ENCODE measurements around the gene SND1.

DNA sequence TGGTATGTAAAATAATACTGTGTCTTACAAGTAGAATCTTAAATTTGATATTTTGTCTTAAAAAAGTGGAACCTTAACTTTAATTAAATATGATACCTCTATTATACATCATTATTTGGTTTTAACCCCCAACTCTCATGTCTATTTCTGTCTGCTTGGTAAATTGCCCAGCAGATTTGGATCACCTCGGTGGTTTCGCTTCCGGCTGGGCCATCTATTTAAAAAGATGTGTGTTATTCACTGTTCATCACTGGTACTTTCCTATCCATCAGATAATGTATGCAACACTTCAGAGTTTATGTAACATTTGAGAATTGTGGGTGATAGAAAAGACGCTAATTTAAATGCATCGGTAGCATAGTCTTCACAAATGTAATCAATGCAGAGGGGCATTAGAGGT is 119.7 kb downstream of the SND1 start:
- TF ChIP-seq, protein P1, sequence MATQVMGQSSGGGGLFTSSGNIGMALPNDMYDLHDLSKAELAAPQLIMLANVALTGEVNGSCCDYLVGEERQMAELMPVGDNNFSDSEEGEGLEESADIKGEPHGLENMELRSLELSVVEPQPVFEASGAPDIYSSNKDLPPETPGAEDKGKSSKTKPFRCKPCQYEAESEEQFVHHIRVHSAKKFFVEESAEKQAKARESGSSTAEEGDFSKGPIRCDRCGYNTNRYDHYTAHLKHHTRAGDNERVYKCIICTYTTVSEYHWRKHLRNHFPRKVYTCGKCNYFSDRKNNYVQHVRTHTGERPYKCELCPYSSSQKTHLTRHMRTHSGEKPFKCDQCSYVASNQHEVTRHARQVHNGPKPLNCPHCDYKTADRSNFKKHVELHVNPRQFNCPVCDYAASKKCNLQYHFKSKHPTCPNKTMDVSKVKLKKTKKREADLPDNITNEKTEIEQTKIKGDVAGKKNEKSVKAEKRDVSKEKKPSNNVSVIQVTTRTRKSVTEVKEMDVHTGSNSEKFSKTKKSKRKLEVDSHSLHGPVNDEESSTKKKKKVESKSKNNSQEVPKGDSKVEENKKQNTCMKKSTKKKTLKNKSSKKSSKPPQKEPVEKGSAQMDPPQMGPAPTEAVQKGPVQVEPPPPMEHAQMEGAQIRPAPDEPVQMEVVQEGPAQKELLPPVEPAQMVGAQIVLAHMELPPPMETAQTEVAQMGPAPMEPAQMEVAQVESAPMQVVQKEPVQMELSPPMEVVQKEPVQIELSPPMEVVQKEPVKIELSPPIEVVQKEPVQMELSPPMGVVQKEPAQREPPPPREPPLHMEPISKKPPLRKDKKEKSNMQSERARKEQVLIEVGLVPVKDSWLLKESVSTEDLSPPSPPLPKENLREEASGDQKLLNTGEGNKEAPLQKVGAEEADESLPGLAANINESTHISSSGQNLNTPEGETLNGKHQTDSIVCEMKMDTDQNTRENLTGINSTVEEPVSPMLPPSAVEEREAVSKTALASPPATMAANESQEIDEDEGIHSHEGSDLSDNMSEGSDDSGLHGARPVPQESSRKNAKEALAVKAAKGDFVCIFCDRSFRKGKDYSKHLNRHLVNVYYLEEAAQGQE (IDR thresholded peaks at IDR 0.05), result no peak
- TF ChIP-seq, protein P2, sequence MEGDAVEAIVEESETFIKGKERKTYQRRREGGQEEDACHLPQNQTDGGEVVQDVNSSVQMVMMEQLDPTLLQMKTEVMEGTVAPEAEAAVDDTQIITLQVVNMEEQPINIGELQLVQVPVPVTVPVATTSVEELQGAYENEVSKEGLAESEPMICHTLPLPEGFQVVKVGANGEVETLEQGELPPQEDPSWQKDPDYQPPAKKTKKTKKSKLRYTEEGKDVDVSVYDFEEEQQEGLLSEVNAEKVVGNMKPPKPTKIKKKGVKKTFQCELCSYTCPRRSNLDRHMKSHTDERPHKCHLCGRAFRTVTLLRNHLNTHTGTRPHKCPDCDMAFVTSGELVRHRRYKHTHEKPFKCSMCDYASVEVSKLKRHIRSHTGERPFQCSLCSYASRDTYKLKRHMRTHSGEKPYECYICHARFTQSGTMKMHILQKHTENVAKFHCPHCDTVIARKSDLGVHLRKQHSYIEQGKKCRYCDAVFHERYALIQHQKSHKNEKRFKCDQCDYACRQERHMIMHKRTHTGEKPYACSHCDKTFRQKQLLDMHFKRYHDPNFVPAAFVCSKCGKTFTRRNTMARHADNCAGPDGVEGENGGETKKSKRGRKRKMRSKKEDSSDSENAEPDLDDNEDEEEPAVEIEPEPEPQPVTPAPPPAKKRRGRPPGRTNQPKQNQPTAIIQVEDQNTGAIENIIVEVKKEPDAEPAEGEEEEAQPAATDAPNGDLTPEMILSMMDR (IDR thresholded peaks at IDR 0.05; ENCODE audit: low read depth, low read length, missing input control), result no peak
- no peak for TF ChIP-seq RAD21 (IDR thresholded peaks at IDR 0.05)
- TF ChIP-seq MAX (IDR thresholded peaks at IDR 0.05), result no peak
- no peak for TF ChIP-seq YY1 (IDR thresholded peaks at IDR 0.05)

Data from liver (tissue), 3 donors.